ENCODE measurements around the gene PAX8. TPM values are rescaled to one million over a fixed set of nuclear protein-coding genes. Genes with fewer than 3 reads are reported as not detected.

Gene PAX8
- total and polyA plus RNA-seq, 2 donors from 2014 or later, result 199 to 607 TPM

GRCh38 chr2:113208396-113208795 lies 70.3 kb downstream of the PAX8 start:
- Histone ChIP-seq H3K4me3 (ENCODE audit: low read length in 3 of 3) (no peak overlapping the region), H3K36me3 (ENCODE audit: control insufficient read depth in 2 of 3, insufficient read depth in 3 of 3, low read length in 3 of 3) (no peaks in the 10 kb centered on the region), H3K4me1 (ENCODE audit: control insufficient read depth in 2 of 3, insufficient read depth in 2 of 3, low read depth in 1 of 3, low read length in 3 of 3) (peaks cover 21 to 47% (median 45%) of the 10 kb centered on the region in 3 donors), H3K27ac (ENCODE audit: low read depth in 2 of 2, low read length in 2 of 2) (no peak overlapping the region), H3K27me3 (ENCODE audit: control insufficient read depth, insufficient read depth, low read length) (no peaks in the 10 kb centered on the region), H3K9me3 (ENCODE audit: control insufficient read depth in 2 of 3, insufficient read depth in 1 of 3, low read length in 3 of 3) (no peaks in the 10 kb centered on the region), H3K9ac (ENCODE audit: low read length in 3 of 3) (no peak overlapping the region)
- FAIRE-seq, result no peak
- DNase-seq, result peak in 1 of 5 donors; percentile 35
- intact Hi-C loops (cut with DNase I), result no loop called here
- no peak for TF ChIP-seq CTCF (IDR thresholded peaks at IDR 0.05; ENCODE audit: borderline replicate concordance, extremely low read depth, insufficient read depth)

GRCh38 chr2:113207021-113207420 lies 71.7 kb downstream of the PAX8 start:
- Histone ChIP-seq H3K36me3 (ENCODE audit: control insufficient read depth in 2 of 3, insufficient read depth in 3 of 3, low read length in 3 of 3) (peaks cover 0 to 2% (median 0%) of the 10 kb centered on the region in 3 donors), H3K4me3 (ENCODE audit: low read length in 3 of 3) (no peak overlapping the region), H3K4me1 (ENCODE audit: control insufficient read depth in 2 of 3, insufficient read depth in 2 of 3, low read depth in 1 of 3, low read length in 3 of 3) (peaks cover 18 to 39% (median 36%) of the 10 kb centered on the region in 3 donors), H3K9ac (ENCODE audit: low read length in 3 of 3) (no peak overlapping the region), H3K27ac (ENCODE audit: low read depth in 2 of 2, low read length in 2 of 2) (peak overlapping the region in 1 of 2 donors; percentile 71), H3K27me3 (ENCODE audit: control insufficient read depth, insufficient read depth, low read length) (no peaks in the 10 kb centered on the region), H3K9me3 (ENCODE audit: control insufficient read depth in 2 of 3, insufficient read depth in 1 of 3, low read length in 3 of 3) (no peaks in the 10 kb centered on the region)
- no peak for FAIRE-seq
- no peak for TF ChIP-seq CTCF (IDR thresholded peaks at IDR 0.05; ENCODE audit: borderline replicate concordance, extremely low read depth, insufficient read depth)
- intact Hi-C loops (cut with DNase I), result no loop called here
- no peak for DNase-seq

GRCh38 chr2:113206251-113206650 lies 72.5 kb downstream of the PAX8 start:
- H3K27me3 ChIP-seq (ENCODE audit: control insufficient read depth, insufficient read depth, low read length), result no peaks in the 10 kb centered on the region
- no peak for TF ChIP-seq CTCF (IDR thresholded peaks at IDR 0.05; ENCODE audit: borderline replicate concordance, extremely low read depth, insufficient read depth)
- intact Hi-C loops (cut with DNase I), result no loop called here
- FAIRE-seq (no peak), DNase-seq (peak in 1 of 5 donors; percentile 45)
- H3K4me1 ChIP-seq (ENCODE audit: control insufficient read depth in 2 of 3, insufficient read depth in 2 of 3, low read depth in 1 of 3, low read length in 3 of 3), result peaks cover 18 to 33% (median 28%) of the 10 kb centered on the region in 3 donors
- no peak overlapping the region for H3K4me3 ChIP-seq (ENCODE audit: low read length in 3 of 3)
- H3K9me3 ChIP-seq (ENCODE audit: control insufficient read depth in 2 of 3, insufficient read depth in 1 of 3, low read length in 3 of 3), result no peaks in the 10 kb centered on the region
- H3K27ac ChIP-seq (ENCODE audit: low read depth in 2 of 2, low read length in 2 of 2), result peak overlapping the region in 1 of 2 donors; percentile 71
- no peak overlapping the region for H3K9ac ChIP-seq (ENCODE audit: low read length in 3 of 3)
- H3K36me3 ChIP-seq (ENCODE audit: control insufficient read depth in 2 of 3, insufficient read depth in 3 of 3, low read length in 3 of 3), result peaks cover 0 to 2% (median 0%) of the 10 kb centered on the region in 3 donors

Measured in kidney (tissue), 14 donors.